ENCODE measurements around the gene HTT-AS. TPM values are rescaled to one million over a fixed set of nuclear protein-coding genes. Genes with fewer than 3 reads are reported as not detected.

Gene HTT-AS
- total RNA-seq, 4 donors from 2014 or later: not detected

DNA sequence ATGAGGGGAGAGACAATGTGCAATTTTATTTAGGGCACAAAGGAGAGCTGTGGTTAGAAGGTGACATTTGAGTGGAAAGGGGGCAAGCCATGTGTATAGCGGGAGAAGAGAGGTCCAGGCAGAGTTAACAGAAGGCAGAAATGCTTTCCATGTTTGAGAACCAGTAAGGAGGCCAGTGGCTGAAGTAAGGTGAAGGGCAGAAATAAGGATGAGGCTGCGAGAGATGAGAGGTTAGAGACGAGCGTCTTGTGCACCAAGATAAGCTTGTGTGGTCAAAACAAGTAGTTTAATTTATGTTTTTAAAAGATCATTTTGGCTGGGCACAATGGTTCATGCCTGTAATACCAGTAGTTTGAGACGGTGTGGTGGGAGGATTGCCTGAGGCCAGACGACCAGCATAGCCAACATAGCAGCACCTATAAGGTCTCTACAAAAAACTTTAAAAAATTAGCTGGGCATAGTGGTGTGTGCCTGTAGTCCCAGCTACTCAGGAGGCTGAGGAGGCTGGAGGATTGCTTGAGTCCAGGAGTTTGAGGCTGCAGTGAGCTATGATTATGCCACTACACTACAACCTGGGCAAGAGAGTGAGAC is 8.7 kb upstream of the HTT-AS start:
- Histone ChIP-seq H3K4me1 (peaks cover 11% of the 10 kb centered on the region), H3K27me3 (no peaks in the 10 kb centered on the region), H3K4me3 (no peak overlapping the region), H3K27ac (no peak overlapping the region), H3K36me3 (no peaks in the 10 kb centered on the region), H3K9me3 (no peaks in the 10 kb centered on the region)
- 84% methylated on average over 6 of the region's 6 CpGs for WGBS
- TF ChIP-seq CTCF (IDR thresholded peaks at IDR 0.05): no peak
- no peak for TF ChIP-seq POLR2AphosphoS5 (IDR thresholded peaks at IDR 0.05)
- TF ChIP-seq POLR2A (IDR thresholded peaks at IDR 0.05): no peak
- TF ChIP-seq EP300 (IDR thresholded peaks at IDR 0.05): no peak
- DNase-seq (ENCODE audit: low spot score in 2 of 2): no peak

GRCh38 chr4:3079694-3080123 is 5.4 kb upstream of the HTT-AS start:
- TF ChIP-seq POLR2A (IDR thresholded peaks at IDR 0.05) (no peak), POLR2AphosphoS5 (IDR thresholded peaks at IDR 0.05) (no peak), CTCF (IDR thresholded peaks at IDR 0.05) (no peak), EP300 (IDR thresholded peaks at IDR 0.05) (no peak)
- no peak for DNase-seq (ENCODE audit: low spot score in 2 of 2)
- Histone ChIP-seq H3K27me3 (no peaks in the 10 kb centered on the region), H3K9me3 (no peaks in the 10 kb centered on the region), H3K36me3 (no peaks in the 10 kb centered on the region), H3K27ac (no peak overlapping the region), H3K4me3 (no peak overlapping the region), H3K4me1 (peaks cover 22% of the 10 kb centered on the region)
- 85% methylated on average over 6 of the region's 6 CpGs for WGBS

GRCh38 chr4:3077796-3078195 is 3.5 kb upstream of the HTT-AS start:
- no peak overlapping the region for H3K4me3 ChIP-seq
- DNase-seq (ENCODE audit: low spot score in 2 of 2): no peak
- no peaks in the 10 kb centered on the region for H3K9me3 ChIP-seq
- H3K27me3 ChIP-seq: no peaks in the 10 kb centered on the region
- no peaks in the 10 kb centered on the region for H3K36me3 ChIP-seq
- H3K27ac ChIP-seq: no peak overlapping the region
- WGBS: 68% methylated on average over 2 of the region's 2 CpGs
- TF ChIP-seq POLR2AphosphoS5 (IDR thresholded peaks at IDR 0.05) (no peak), POLR2A (IDR thresholded peaks at IDR 0.05) (no peak), CTCF (IDR thresholded peaks at IDR 0.05) (no peak), EP300 (IDR thresholded peaks at IDR 0.05) (no peak)
- peaks cover 29% of the 10 kb centered on the region for H3K4me1 ChIP-seq

DNA sequence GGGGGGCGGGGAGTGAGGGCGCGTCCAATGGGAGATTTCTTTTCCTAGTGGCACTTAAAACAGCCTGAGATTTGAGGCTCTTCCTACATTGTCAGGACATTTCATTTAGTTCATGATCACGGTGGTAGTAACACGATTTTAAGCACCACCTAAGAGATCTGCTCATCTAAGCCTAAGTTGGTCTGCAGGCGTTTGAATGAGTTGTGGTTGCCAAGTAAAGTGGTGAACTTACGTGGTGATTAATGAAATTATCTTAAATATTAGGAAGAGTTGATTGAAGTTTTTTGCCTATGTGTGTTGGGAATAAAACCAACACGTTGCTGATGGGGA is 1.3 kb upstream of the HTT-AS start:
- no peaks in the 10 kb centered on the region for H3K36me3 ChIP-seq
- H3K27me3 ChIP-seq: no peaks in the 10 kb centered on the region
- DNase-seq (ENCODE audit: low spot score in 2 of 2): no peak
- H3K27ac ChIP-seq: peak overlapping the region; percentile 94
- peaks cover 29% of the 10 kb centered on the region for H3K4me1 ChIP-seq
- H3K9me3 ChIP-seq: no peaks in the 10 kb centered on the region
- peak overlapping the region; percentile 84 for H3K4me3 ChIP-seq
- 0% methylated on average over 5 of the region's 8 CpGs for WGBS
- TF ChIP-seq POLR2AphosphoS5 (IDR thresholded peaks at IDR 0.05): no peak
- no peak for TF ChIP-seq CTCF (IDR thresholded peaks at IDR 0.05)
- no peak for TF ChIP-seq POLR2A (IDR thresholded peaks at IDR 0.05)
- TF ChIP-seq EP300 (IDR thresholded peaks at IDR 0.05): no peak

DNA sequence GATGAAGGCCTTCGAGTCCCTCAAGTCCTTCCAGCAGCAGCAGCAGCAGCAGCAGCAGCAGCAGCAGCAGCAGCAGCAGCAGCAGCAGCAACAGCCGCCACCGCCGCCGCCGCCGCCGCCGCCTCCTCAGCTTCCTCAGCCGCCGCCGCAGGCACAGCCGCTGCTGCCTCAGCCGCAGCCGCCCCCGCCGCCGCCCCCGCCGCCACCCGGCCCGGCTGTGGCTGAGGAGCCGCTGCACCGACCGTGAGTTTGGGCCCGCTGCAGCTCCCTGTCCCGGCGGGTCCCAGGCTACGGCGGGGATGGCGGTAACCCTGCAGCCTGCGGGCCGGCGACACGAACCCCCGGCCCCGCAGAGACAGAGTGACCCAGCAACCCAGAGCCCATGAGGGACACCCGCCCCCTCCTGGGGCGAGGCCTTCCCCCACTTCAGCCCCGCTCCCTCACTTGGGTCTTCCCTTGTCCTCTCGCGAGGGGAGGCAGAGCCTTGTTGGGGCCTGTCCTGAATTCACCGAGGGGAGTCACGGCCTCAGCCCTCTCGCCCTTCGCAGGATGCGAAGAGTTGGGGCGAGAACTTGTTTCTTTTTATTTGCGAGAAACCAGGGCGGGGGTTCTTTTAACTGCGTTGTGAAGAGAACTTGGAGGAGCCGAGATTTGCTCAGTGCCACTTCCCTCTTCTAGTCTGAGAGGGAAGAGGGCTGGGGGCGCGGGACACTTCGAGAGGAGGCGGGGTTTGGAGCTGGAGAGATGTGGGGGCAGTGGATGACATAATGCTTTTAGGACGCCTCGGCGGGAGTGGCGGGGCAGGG is 711 bp upstream of the HTT-AS start:
- no peaks in the 10 kb centered on the region for H3K27me3 ChIP-seq
- peaks cover 29% of the 10 kb centered on the region for H3K4me1 ChIP-seq
- peak overlapping the region; percentile 94 for H3K27ac ChIP-seq
- peak in 1 of 2 donors; percentile 28 for TF ChIP-seq POLR2A (IDR thresholded peaks at IDR 0.05)
- no peak for TF ChIP-seq CTCF (IDR thresholded peaks at IDR 0.05)
- no peaks in the 10 kb centered on the region for H3K9me3 ChIP-seq
- WGBS: under 1% methylated on average over 20 of the region's 60 CpGs
- no peaks in the 10 kb centered on the region for H3K36me3 ChIP-seq
- peak overlapping the region; percentile 84 for H3K4me3 ChIP-seq
- peak in 1 of 2 donors; percentile 82 for DNase-seq (ENCODE audit: low spot score in 2 of 2)

Data from suprapubic skin (tissue), 4 donors.